ENCODE measurements around the gene NTN5. TPM values are rescaled to one million over a fixed set of nuclear protein-coding genes. Genes with fewer than 3 reads are reported as not detected.

The NTN5 gene
- total and polyA plus RNA-seq, 9 of the 15 experiments (the other 6 are each of a cell fraction or from before 2014, with no cell fraction given) = not detected

DNA sequence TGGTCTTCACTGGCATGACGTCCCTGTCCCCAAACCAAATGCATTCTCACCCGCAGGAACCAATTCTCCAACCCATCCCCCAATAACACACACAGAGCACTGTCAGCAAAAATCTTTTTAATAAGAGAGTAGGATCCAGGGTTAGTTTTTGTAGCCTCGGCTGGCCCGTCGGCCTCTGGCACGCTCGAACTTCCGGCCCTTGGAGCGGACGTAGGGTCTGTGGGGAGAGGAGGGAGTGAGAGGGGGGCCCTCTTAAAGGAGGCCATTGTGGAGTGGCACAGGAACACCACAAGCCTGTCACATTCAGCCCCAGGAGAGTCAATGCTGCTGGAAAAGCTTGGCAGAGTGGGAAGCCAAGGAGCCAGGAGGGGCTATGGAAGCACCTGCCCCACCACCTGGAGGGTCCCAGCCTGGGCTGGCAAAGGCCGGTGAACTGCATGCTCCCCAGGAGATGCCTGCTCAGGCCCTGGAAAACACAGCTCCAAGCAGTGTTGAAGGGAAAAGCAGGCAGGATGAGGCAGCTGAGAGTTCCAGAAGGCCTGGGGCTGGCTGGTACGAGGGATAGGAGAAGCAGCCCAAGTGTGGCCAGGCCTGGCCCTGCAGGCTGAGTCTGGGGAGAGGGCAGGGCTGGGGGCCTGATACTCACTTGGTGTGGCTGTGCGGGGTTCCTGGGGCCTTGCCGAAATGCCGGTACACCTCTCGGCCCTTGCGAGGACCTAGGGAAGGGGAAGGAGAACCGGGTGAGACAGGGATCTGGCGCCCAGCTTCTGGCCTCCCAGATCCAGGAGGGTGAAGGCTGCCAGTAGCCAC, 57.4 kb downstream of the NTN5 start (continued):
- TF ChIP-seq, protein P1, sequence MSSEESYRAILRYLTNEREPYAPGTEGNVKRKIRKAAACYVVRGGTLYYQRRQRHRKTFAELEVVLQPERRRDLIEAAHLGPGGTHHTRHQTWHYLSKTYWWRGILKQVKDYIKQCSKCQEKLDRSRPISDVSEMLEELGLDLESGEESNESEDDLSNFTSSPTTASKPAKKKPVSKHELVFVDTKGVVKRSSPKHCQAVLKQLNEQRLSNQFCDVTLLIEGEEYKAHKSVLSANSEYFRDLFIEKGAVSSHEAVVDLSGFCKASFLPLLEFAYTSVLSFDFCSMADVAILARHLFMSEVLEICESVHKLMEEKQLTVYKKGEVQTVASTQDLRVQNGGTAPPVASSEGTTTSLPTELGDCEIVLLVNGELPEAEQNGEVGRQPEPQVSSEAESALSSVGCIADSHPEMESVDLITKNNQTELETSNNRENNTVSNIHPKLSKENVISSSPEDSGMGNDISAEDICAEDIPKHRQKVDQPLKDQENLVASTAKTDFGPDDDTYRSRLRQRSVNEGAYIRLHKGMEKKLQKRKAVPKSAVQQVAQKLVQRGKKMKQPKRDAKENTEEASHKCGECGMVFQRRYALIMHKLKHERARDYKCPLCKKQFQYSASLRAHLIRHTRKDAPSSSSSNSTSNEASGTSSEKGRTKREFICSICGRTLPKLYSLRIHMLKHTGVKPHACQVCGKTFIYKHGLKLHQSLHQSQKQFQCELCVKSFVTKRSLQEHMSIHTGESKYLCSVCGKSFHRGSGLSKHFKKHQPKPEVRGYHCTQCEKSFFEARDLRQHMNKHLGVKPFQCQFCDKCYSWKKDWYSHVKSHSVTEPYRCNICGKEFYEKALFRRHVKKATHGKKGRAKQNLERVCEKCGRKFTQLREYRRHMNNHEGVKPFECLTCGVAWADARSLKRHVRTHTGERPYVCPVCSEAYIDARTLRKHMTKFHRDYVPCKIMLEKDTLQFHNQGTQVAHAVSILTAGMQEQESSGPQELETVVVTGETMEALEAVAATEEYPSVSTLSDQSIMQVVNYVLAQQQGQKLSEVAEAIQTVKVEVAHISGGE (CRISPR knock-in tag; IDR thresholded peaks at IDR 0.05) = no peak
- TF ChIP-seq C11orf30 (IDR thresholded peaks at IDR 0.05; ENCODE audit: low read depth) (peak; percentile 84), SOX6 (IDR thresholded peaks at IDR 0.05) (no peak), NFE2 (IDR thresholded peaks at IDR 0.05; ENCODE audit: low read depth) (0 out of 2 replicates have a peak, but pooled peaks have one; percentile 9), ZNF707 (CRISPR knock-in tag; conservative IDR thresholded peaks at IDR 0.05) (no peak), EP400 (IDR thresholded peaks at IDR 0.05) (no peak), MAFK (IDR thresholded peaks at IDR 0.05; ENCODE audit: low read length) (peak; percentile 58; the same call in 1 of the 2 replicates), MAFF (IDR thresholded peaks at IDR 0.05; ENCODE audit: low read length) (peak; percentile 38; the same call in 1 of the 2 replicates), CBX1 (IDR thresholded peaks at IDR 0.05; ENCODE audit: low read depth) (no peak), FOXP1 (CRISPR knock-in tag; IDR thresholded peaks at IDR 0.05) (no peak), MAFG (tag; conservative IDR thresholded peaks at IDR 0.05) (peak; percentile 65), SIX5 (IDR thresholded peaks at IDR 0.05; ENCODE audit: borderline replicate concordance in 1 of 2, insufficient read depth in 1 of 2, low read depth in 1 of 2, low read length in 2 of 2) (no peak), NRF1 (conservative IDR thresholded peaks at IDR 0.05 in 1 of 2, IDR thresholded peaks at IDR 0.05 in 1 of 2) (no peak)
